Osteoblast (primary cell): ENCODE results near the gene TMEM164. TPM values are rescaled to one million over a fixed set of nuclear protein-coding genes. Genes with fewer than 3 reads are reported as not detected.

Experiments
- DNase-seq: peaks from one replicate; pipeline ENCODE4 v3.0.0; 2011; ENCODE audit warnings: low spot score, mixed read lengths; ENCODE audit not compliant: insufficient read length; ENCODE audit errors: missing footprints
- H2AFZ ChIP-seq: 2 replicates; pipeline ENCODE4 v1.6.0; 2011; ENCODE audit warnings: mild to moderate bottlenecking, low read length
- H3K27ac ChIP-seq: 2 replicates; pipeline ENCODE4 v1.5.1; 2011; ENCODE audit warnings: mild to moderate bottlenecking, low read depth, low read length, moderate library complexity
- H3K27me3 ChIP-seq: 2 replicates; pipeline ENCODE4 v1.6.0; 2012; ENCODE audit warnings: mild to moderate bottlenecking, control low read depth, inconsistent platforms, low read length, moderate library complexity; ENCODE audit not compliant: insufficient read depth
- H3K36me3 ChIP-seq: 2 replicates; pipeline ENCODE4 v1.5.1; 2011; ENCODE audit warnings: mild to moderate bottlenecking, low read length, control low read depth, moderate library complexity; ENCODE audit not compliant: insufficient read depth
- H3K4me1 ChIP-seq: 2 replicates; pipeline ENCODE4 v1.5.1; 2011; ENCODE audit warnings: mild to moderate bottlenecking, low read length, control low read depth, moderate library complexity; ENCODE audit not compliant: insufficient read depth
- H3K4me2 ChIP-seq: 2 replicates; pipeline ENCODE4 v1.6.0; 2011; ENCODE audit warnings: mild to moderate bottlenecking, low read length; ENCODE audit not compliant: insufficient read depth
- H3K4me3 ChIP-seq: fragments of 200-600 bp; sonication (generic); 3 replicates; pipeline ENCODE4 v1.5.1; 2012; ENCODE audit warnings: mild to moderate bottlenecking, low read length, inconsistent platforms; ENCODE audit not compliant: insufficient read depth
- H3K79me2 ChIP-seq: 2 replicates; pipeline ENCODE4 v1.6.0; 2012; ENCODE audit warnings: mild to moderate bottlenecking, low read length, control low read depth, inconsistent platforms; ENCODE audit not compliant: insufficient read depth
- H3K9me3 ChIP-seq: 2 replicates; pipeline ENCODE4 v1.5.1; 2011; ENCODE audit warnings: low read depth, low read length, control low read depth
- H4K20me1 ChIP-seq: 2 replicates; pipeline ENCODE4 v1.6.0; 2012; ENCODE audit warnings: mild to moderate bottlenecking, low read length, control low read depth; ENCODE audit not compliant: insufficient read depth
- CTCF ChIP-seq: IDR thresholded peaks from 2 replicates; pipeline ENCODE4 v1.5.1; 2011; ENCODE audit warnings: mild to moderate bottlenecking, low read depth, low read length, moderate library complexity; ENCODE audit errors: extremely low read depth
- total RNA-seq: library from RNA; depleted of rRNA; stranded (reverse); fragments of >200 nt; gene quantifications from 2 replicates; pipeline ENCODE4 v1.2.3, GENCODE V29; 2012

Gene TMEM164
- total RNA-seq, 1 donor = 7.6 TPM

DNA sequence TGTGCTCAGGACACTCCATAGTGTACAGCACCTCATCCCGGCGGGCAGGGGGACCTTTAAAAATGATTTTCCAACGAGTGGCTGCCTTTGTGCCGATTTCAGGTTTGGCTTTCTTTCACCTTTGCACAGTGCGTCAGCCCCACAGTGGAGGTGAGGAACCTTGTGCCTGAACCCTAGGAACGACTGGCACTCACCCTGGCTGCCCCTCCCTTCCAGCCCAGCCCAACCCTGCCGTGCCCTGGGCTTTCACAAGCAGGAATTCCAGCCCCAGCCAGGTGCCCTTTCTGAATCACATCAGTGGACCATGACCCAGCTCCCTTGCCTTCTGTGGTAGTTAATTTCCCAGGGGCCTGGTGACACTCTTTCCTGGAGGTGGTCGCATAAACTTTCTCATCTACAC, 1.3 kb downstream of the TMEM164 start:
- H3K27me3 ChIP-seq = peaks cover 8% of the 10 kb centered on the region
- H2AFZ ChIP-seq = no peak overlapping the region
- DNase-seq = no peak
- no peak overlapping the region for H3K27ac ChIP-seq
- peaks cover 16% of the 10 kb centered on the region for H3K4me1 ChIP-seq
- peaks cover 2% of the 10 kb centered on the region for H3K79me2 ChIP-seq
- no peak overlapping the region for H3K4me3 ChIP-seq
- H3K9me3 ChIP-seq = no peaks in the 10 kb centered on the region
- peaks cover 5% of the 10 kb centered on the region for H4K20me1 ChIP-seq
- H3K4me2 ChIP-seq = peak overlapping the region; percentile 72
- H3K36me3 ChIP-seq = no peaks in the 10 kb centered on the region
- TF ChIP-seq CTCF = no peak

- no peak for DNase-seq
- Histone ChIP-seq H2AFZ (no peak overlapping the region), H3K4me1 (peaks cover 16% of the 10 kb centered on the region), H4K20me1 (peaks cover 5% of the 10 kb centered on the region), H3K27ac (no peak overlapping the region), H3K79me2 (peaks cover 2% of the 10 kb centered on the region), H3K4me2 (no peak overlapping the region), H3K4me3 (no peak overlapping the region), H3K9me3 (no peaks in the 10 kb centered on the region), H3K27me3 (peaks cover 8% of the 10 kb centered on the region), H3K36me3 (no peaks in the 10 kb centered on the region)
- no peak for TF ChIP-seq CTCF
Measured at GRCh38 chrX:110004731-110005369, 1.9 kb downstream of the TMEM164 start.

DNA sequence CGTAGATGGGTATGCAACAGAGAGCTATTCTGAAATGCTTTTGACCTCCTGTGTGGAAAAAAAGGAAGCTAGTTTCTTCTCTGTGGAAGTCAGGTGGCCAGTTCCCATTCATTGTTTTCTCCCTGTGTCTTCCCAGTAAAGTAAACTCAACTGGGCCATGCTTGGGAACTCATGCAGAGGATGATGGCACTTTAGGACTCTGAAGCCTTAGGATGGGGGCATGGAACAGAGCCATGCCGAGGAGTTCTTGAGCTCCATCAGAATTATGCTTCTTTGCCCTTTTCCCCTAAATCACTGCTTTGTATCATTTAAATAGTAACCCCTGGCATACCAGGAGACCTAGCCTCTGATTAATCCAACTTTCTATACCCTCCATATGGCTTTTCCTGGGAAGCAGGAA, 3.2 kb downstream of the TMEM164 start:
- TF ChIP-seq CTCF = no peak
- H3K4me2 ChIP-seq = no peak overlapping the region

DNA sequence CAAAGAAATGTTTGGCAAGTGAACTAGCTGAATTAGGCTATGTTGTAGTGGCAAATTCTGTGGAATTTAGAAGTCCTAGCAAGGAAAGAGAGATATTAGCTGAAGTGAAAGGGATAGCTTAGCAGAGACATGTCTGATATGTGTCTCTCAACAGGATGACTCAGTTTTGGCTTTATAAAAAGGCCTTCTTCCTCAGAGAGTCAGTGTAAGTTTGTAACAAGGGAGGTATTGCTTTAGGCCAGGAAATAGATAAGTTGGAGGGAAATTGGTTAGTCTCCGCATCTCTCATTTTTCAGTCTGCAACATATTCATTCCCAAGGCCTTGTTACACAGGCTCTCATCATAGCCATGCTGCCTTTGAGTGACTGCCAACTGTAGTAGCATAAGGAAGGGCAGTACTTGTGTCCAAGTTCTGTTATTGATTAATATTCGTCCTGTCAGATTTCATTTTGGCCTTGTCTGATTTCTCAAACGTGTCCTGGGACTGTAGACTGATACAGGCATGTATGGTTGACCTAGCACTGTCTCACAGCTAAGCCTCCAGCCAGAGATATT, 4.0 kb downstream of the TMEM164 start:
- Histone ChIP-seq H3K79me2 (peaks cover 2% of the 10 kb centered on the region), H3K4me2 (no peak overlapping the region)
- no peak for DNase-seq

More for the DNA sequence above, 3.2 kb downstream of the TMEM164 start:
- Histone ChIP-seq H3K79me2 (peaks cover 2% of the 10 kb centered on the region), H3K9me3 (no peaks in the 10 kb centered on the region), H4K20me1 (peaks cover 5% of the 10 kb centered on the region), H3K4me1 (peaks cover 16% of the 10 kb centered on the region), H3K27ac (no peak overlapping the region), H3K36me3 (no peaks in the 10 kb centered on the region), H3K27me3 (peaks cover 8% of the 10 kb centered on the region), H2AFZ (no peak overlapping the region), H3K4me3 (no peak overlapping the region)
- no peak for DNase-seq

More for the DNA sequence above, 4.0 kb downstream of the TMEM164 start:
- no peak for TF ChIP-seq CTCF
- peaks cover 5% of the 10 kb centered on the region for H4K20me1 ChIP-seq
- H3K4me3 ChIP-seq = no peak overlapping the region
- H3K36me3 ChIP-seq = no peaks in the 10 kb centered on the region
- H3K9me3 ChIP-seq = no peaks in the 10 kb centered on the region
- H3K27ac ChIP-seq = no peak overlapping the region
- peaks cover 11% of the 10 kb centered on the region for H3K27me3 ChIP-seq
- H3K4me1 ChIP-seq = peaks cover 15% of the 10 kb centered on the region
- H2AFZ ChIP-seq = no peak overlapping the region
